D341Med (cell line): ENCODE data around the gene RPP38.

Source experiments
- DNase-seq: peaks from one replicate; pipeline ENCODE4 v3.0.0; 2012; ENCODE audit warnings: low spot score

The RPP38 gene

DNA sequence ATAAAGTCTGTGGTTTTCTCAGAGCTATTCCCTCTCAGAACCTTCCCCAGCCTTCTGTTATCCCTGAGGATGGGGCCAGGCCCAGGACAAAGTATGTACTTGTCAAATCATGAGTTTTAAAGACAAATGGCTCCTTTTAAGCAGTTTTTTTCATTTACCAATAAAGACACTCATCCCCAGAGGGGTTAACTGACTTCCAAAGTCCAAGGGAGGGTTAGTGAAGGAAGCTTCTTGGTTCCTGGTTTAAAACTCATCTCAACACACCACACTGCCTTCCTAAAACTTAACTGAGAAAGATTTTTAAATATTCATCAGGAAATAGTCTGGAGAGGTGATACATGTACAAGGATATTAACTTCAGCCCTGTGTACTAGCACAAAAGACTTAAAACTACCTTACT lies 55.4 kb downstream of the RPP38 start:
- DNase-seq, result no peak
